Mesenchymal stem cell (in vitro differentiated cells and primary cell): ENCODE data around the gene SIGLEC11.

Experiments
- DNase-seq: peaks from one replicate; pipeline ENCODE4 v3.0.0-alpha.2; 2013
- H2AFZ ChIP-seq: one replicate; pipeline ENCODE4 v1.6.1; 2013; ENCODE audit warnings: low read depth, mild to moderate bottlenecking, control low read depth, inconsistent platforms, low read length, moderate library complexity
- H2AK5ac ChIP-seq: 2 replicates; pipeline ENCODE4 v1.6.1; 2013; ENCODE audit warnings: low read length, moderate library complexity, mild to moderate bottlenecking, inconsistent platforms; ENCODE audit not compliant: severe bottlenecking
- H2BK120ac ChIP-seq: one replicate; pipeline ENCODE4 v1.6.1; 2013; ENCODE audit warnings: low read depth, mild to moderate bottlenecking, inconsistent platforms, low read length, moderate library complexity
- H2BK12ac ChIP-seq, 2 experiments: one replicate each; pipeline ENCODE4 v1.6.1; 2013; ENCODE audit warnings: inconsistent platforms in 2 of 2, low read length in 2 of 2, mild to moderate bottlenecking in 2 of 2, moderate library complexity in 2 of 2, control low read depth in 1 of 2
- H2BK15ac ChIP-seq: one replicate; pipeline ENCODE4 v1.6.1; 2013; ENCODE audit warnings: mild to moderate bottlenecking, low read depth, inconsistent platforms; ENCODE audit not compliant: poor library complexity, severe bottlenecking
- H2BK5ac ChIP-seq: 2 replicates; pipeline ENCODE4 v1.6.1; 2013; ENCODE audit warnings: low read depth, mild to moderate bottlenecking, low read length, control low read depth, inconsistent platforms; ENCODE audit not compliant: poor library complexity, severe bottlenecking
- H3K14ac ChIP-seq, 2 experiments: one replicate each; pipeline ENCODE4 v1.6.1; 2013; ENCODE audit warnings: inconsistent platforms in 2 of 2, low read length in 2 of 2, control low read depth in 1 of 2, mild to moderate bottlenecking in 1 of 2, moderate library complexity in 1 of 2
- H3K18ac ChIP-seq, 2 experiments: one replicate each; pipeline ENCODE4 v1.6.1; 2013; ENCODE audit warnings: inconsistent platforms in 2 of 2, low read length in 2 of 2, control low read depth in 1 of 2, low read depth in 1 of 2, mild to moderate bottlenecking in 1 of 2
- H3K23ac ChIP-seq, 2 experiments: one replicate each; pipeline ENCODE4 v1.6.1; 2013; ENCODE audit warnings: inconsistent platforms in 2 of 2, low read length in 2 of 2, mild to moderate bottlenecking in 2 of 2, moderate library complexity in 2 of 2, control low read depth in 1 of 2
- H3K27ac ChIP-seq: 2 replicates; pipeline ENCODE4 v1.5.1; 2013; ENCODE audit warnings: mild to moderate bottlenecking, moderate library complexity, low read length, control low read depth, inconsistent platforms; ENCODE audit not compliant: poor library complexity, severe bottlenecking
- H3K27me3 ChIP-seq, 2 experiments: 2 replicates each; pipeline versions ENCODE4 v1.6.1 to v1.7.0; 2013; ENCODE audit warnings: low read length in 2 of 2, mild to moderate bottlenecking in 2 of 2, moderate library complexity in 2 of 2, control low read depth in 1 of 2, inconsistent platforms in 1 of 2; ENCODE audit not compliant: control insufficient read depth in 1 of 2, insufficient read depth in 1 of 2
- H3K36me3 ChIP-seq, 2 experiments: 2 replicates each; pipeline versions ENCODE4 v1.6.1 to v1.7.0; 2013; ENCODE audit warnings: low read length in 2 of 2, control low read depth in 1 of 2, inconsistent platforms in 1 of 2, low read depth in 1 of 2, mild to moderate bottlenecking in 1 of 2; ENCODE audit not compliant: insufficient read depth in 2 of 2, control insufficient read depth in 1 of 2
- H3K4ac ChIP-seq, 2 experiments: one replicate each; pipeline ENCODE4 v1.6.1; 2013; ENCODE audit warnings: inconsistent platforms in 2 of 2, low read length in 2 of 2, mild to moderate bottlenecking in 2 of 2, moderate library complexity in 2 of 2, control low read depth in 1 of 2, low read depth in 1 of 2
- H3K4me1 ChIP-seq: 2 replicates; pipeline ENCODE4 v1.6.1; 2013; ENCODE audit warnings: low read depth, low read length, control low read depth; ENCODE audit not compliant: control insufficient read depth, insufficient read depth
- H3K4me2 ChIP-seq: 2 replicates; pipeline ENCODE4 v1.6.1; 2013; ENCODE audit warnings: low read length, mild to moderate bottlenecking, inconsistent platforms; ENCODE audit not compliant: poor library complexity, severe bottlenecking
- H3K4me3 ChIP-seq, 2 experiments: 2 replicates each; pipeline versions ENCODE4 v1.5.1 to v1.7.0; 2013; ENCODE audit warnings: low read length in 2 of 2, mild to moderate bottlenecking in 2 of 2, control low read depth in 1 of 2, low read depth in 1 of 2; ENCODE audit not compliant: insufficient read depth in 1 of 2
- H3K79me1 ChIP-seq: replicated peaks from 2 replicates; pipeline ENCODE4 v1.6.1; 2013; ENCODE audit warnings: mild to moderate bottlenecking, control low read depth, low read length, inconsistent platforms; ENCODE audit not compliant: poor library complexity, severe bottlenecking
- H3K9ac ChIP-seq: 2 replicates; pipeline ENCODE4 v1.7.0; 2013; ENCODE audit warnings: mild to moderate bottlenecking, low read length, moderate library complexity
- H3K9me3 ChIP-seq: 2 replicates; pipeline ENCODE4 v1.7.0; 2013; ENCODE audit warnings: mild to moderate bottlenecking, low read length; ENCODE audit not compliant: control insufficient read depth
- H4K8ac ChIP-seq: one replicate; pipeline ENCODE4 v1.6.1; 2013; ENCODE audit warnings: inconsistent platforms, mild to moderate bottlenecking, low read length, moderate library complexity
- H4K91ac ChIP-seq: one replicate; pipeline ENCODE4 v1.6.1; 2013; ENCODE audit warnings: mild to moderate bottlenecking, low read length, inconsistent platforms
- WGBS: methylation state at CpG from one replicate; pipeline ENCODE4 v1.1.7; 2013; ENCODE audit warnings: mixed read lengths; 5-methylcytosine and 5-hydroxymethylcytosine counted together

Gene SIGLEC11

GRCh38 chr19:50005428-50005827 lies 44.5 kb upstream of the SIGLEC11 start:
- H3K4ac ChIP-seq, result no peak overlapping the region
- 98% methylated on average over 12 of the region's 12 CpGs for WGBS

GRCh38 chr19:50003810-50004419 lies 42.9 kb upstream of the SIGLEC11 start:
- WGBS, result 63% methylated on average over 10 of the region's 11 CpGs
- H2AK5ac ChIP-seq, result no peak overlapping the region

More at GRCh38 chr19:50005428-50005827, 44.5 kb upstream of the SIGLEC11 start:
- Histone ChIP-seq H3K18ac (no peak overlapping the region), H3K4me3 (no peak overlapping the region), H4K91ac (no peak overlapping the region), H3K36me3 (peaks cover 72 to 81% of the 10 kb centered on the region in 2 experiments), H3K79me1 (peaks cover 47% of the 10 kb centered on the region), H4K8ac (no peak overlapping the region), H2BK15ac (no peak overlapping the region), H3K14ac (no peak overlapping the region), H3K27ac (no peak overlapping the region), H3K4me2 (no peak overlapping the region), H2BK5ac (no peak overlapping the region), H2BK12ac (no peak overlapping the region), H3K9me3 (no peaks in the 10 kb centered on the region), H3K9ac (no peak overlapping the region), H2AK5ac (no peak overlapping the region), H2AFZ (no peak overlapping the region), H3K4me1 (peaks cover 13% of the 10 kb centered on the region), H3K23ac (no peak overlapping the region), H2BK120ac (no peak overlapping the region), H3K27me3 (no peaks in the 10 kb centered on the region)
- DNase-seq, result no peak

DNA sequence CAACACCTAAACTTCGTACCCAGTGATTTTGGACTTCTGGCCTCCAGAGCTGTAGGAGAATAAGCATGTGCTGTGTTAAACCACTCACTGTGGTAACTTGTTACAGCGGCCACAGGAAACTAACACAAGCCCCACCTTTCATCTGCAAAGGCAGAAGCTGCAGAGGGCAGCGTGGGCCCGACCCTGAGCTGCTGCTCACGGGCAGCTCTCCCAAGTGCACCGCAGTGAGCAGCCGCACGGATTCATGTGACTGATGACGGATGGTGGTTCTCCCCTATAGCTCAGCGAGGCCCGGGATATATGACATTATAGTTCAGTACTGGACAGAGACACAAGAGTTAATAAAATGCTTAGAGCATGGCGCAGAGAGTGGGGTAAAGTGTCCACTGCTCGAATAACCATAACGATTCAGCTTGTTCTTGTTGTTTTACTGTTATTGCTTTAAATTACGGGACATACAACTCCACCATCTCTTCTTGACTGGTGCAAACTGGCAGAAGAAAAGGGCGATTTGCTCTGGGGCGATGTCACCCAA lies 42.3 kb upstream of the SIGLEC11 start:
- Histone ChIP-seq H3K4me1 (peaks cover 13% of the 10 kb centered on the region), H4K8ac (no peak overlapping the region), H3K18ac (no peak overlapping the region)

More at GRCh38 chr19:50003810-50004419, 42.9 kb upstream of the SIGLEC11 start:
- Histone ChIP-seq H3K4me1 (peaks cover 13% of the 10 kb centered on the region), H2BK15ac (no peak overlapping the region), H3K9me3 (no peaks in the 10 kb centered on the region), H3K14ac (no peak overlapping the region), H3K4me2 (no peak overlapping the region), H2AFZ (no peak overlapping the region), H3K36me3 (peaks cover 80 to 85% of the 10 kb centered on the region in 2 experiments), H2BK12ac (peak overlapping the region; percentile 69 to 81), H2BK120ac (no peak overlapping the region), H3K27me3 (no peaks in the 10 kb centered on the region), H3K9ac (peak overlapping the region; percentile 81), H3K79me1 (peaks cover 49% of the 10 kb centered on the region), H3K18ac (peak overlapping the region; percentile 3 to 48), H3K27ac (peak overlapping the region; percentile 54), H4K91ac (no peak overlapping the region), H3K4me3 (peak overlapping the region in 1 of 2 experiments; percentile 60), H2BK5ac (no peak overlapping the region), H4K8ac (no peak overlapping the region), H3K23ac (peak overlapping the region in 1 of 2 experiments; percentile 9), H3K4ac (no peak overlapping the region)
- DNase-seq, result peak; percentile 95

GRCh38 chr19:50002386-50002960 lies 41.5 kb upstream of the SIGLEC11 start:
- Histone ChIP-seq H2AK5ac (no peak overlapping the region), H3K27me3 (no peaks in the 10 kb centered on the region), H3K4me1 (peaks cover 13% of the 10 kb centered on the region), H2AFZ (no peak overlapping the region), H2BK15ac (no peak overlapping the region), H3K18ac (no peak overlapping the region), H2BK120ac (no peak overlapping the region), H3K9me3 (no peaks in the 10 kb centered on the region), H2BK12ac (no peak overlapping the region), H3K14ac (no peak overlapping the region), H3K4me3 (peak overlapping the region in 1 of 2 experiments; percentile 60), H4K91ac (no peak overlapping the region), H3K23ac (no peak overlapping the region), H3K4me2 (no peak overlapping the region), H3K9ac (peak overlapping the region; percentile 41), H3K36me3 (peaks cover 78 to 79% of the 10 kb centered on the region in 2 experiments), H4K8ac (no peak overlapping the region), H3K4ac (no peak overlapping the region), H2BK5ac (no peak overlapping the region), H3K27ac (no peak overlapping the region), H3K79me1 (peaks cover 37% of the 10 kb centered on the region)
- no peak for DNase-seq
- 97% methylated on average over 6 of the region's 6 CpGs for WGBS

More for the DNA sequence above, 42.3 kb upstream of the SIGLEC11 start:
- H3K79me1 ChIP-seq, result peaks cover 44% of the 10 kb centered on the region
- no peak overlapping the region for H3K27ac ChIP-seq
- no peak overlapping the region for H3K4me2 ChIP-seq
- H3K4me3 ChIP-seq, result peak overlapping the region in 1 of 2 experiments; percentile 60
- peak overlapping the region in 1 of 2 experiments; percentile 81 for H2BK12ac ChIP-seq
- H3K9ac ChIP-seq, result no peak overlapping the region
- no peak overlapping the region for H2BK120ac ChIP-seq
- no peak overlapping the region for H4K91ac ChIP-seq
- no peak overlapping the region for H3K4ac ChIP-seq
- 94% methylated on average over 17 of the region's 17 CpGs for WGBS
- H3K27me3 ChIP-seq, result no peaks in the 10 kb centered on the region
- H2BK5ac ChIP-seq, result no peak overlapping the region
- no peak overlapping the region for H2AFZ ChIP-seq
- H2AK5ac ChIP-seq, result no peak overlapping the region
- no peak for DNase-seq
- no peak overlapping the region for H3K14ac ChIP-seq
- peaks cover 80 to 82% of the 10 kb centered on the region in 2 experiments for H3K36me3 ChIP-seq
- no peak overlapping the region for H3K23ac ChIP-seq
- H3K9me3 ChIP-seq, result no peaks in the 10 kb centered on the region
- H2BK15ac ChIP-seq, result no peak overlapping the region
